SKM-1 treated with dmso at 0.1 percent for 144 hours (cell line): ENCODE measurements around the gene CYYR1.

Source experiments
- DNase-seq: peaks from one replicate; lab custom pipeline; 2025; ENCODE audit not compliant: unreplicated experiment; lab: John Stamatoyannopoulos, UW

CYYR1 gene

GRCh38 chr21:26572702-26573381 lies at the start of gene CYYR1:
Gene CYYR1 (minus strand): TSS chr21:26573286. CDS start chr21:26572940, 346 bp downstream.
- no peak for DNase-seq

GRCh38 chr21:26617176-26617575 lies 44.1 kb upstream of the CYYR1 start:
- DNase-seq, result no peak

- DNase-seq, result no peak
Observed at GRCh38 chr21:26614251-26614650, 41.2 kb upstream of the CYYR1 start.

- DNase-seq, result no peak
Observed at GRCh38 chr21:26599261-26599660, 26.2 kb upstream of the CYYR1 start.

- DNase-seq, result no peak
Observed at GRCh38 chr21:26597981-26598380, 24.9 kb upstream of the CYYR1 start.

- no peak for DNase-seq
Observed at GRCh38 chr21:26597031-26597430, 23.9 kb upstream of the CYYR1 start.

GRCh38 chr21:26595971-26596370 lies 22.9 kb upstream of the CYYR1 start:
- DNase-seq, result no peak

- DNase-seq, result no peak
Observed at GRCh38 chr21:26593800-26594199, 20.7 kb upstream of the CYYR1 start.

- no peak for DNase-seq
Observed at GRCh38 chr21:26591543-26591942, 18.5 kb upstream of the CYYR1 start.

- DNase-seq, result no peak
Observed at GRCh38 chr21:26588446-26588845, 15.4 kb upstream of the CYYR1 start.

GRCh38 chr21:26587736-26588201 lies 14.7 kb upstream of the CYYR1 start:
- DNase-seq, result no peak

- no peak for DNase-seq
Observed at GRCh38 chr21:26583769-26584168, 10.7 kb upstream of the CYYR1 start.

GRCh38 chr21:26581818-26582217 lies 8.7 kb upstream of the CYYR1 start:
- no peak for DNase-seq

GRCh38 chr21:26572076-26572701 lies 897 bp downstream of the CYYR1 start:
- DNase-seq, result no peak

- DNase-seq, result no peak
Observed at GRCh38 chr21:26570203-26570602, 2.9 kb downstream of the CYYR1 start.

GRCh38 chr21:26565546-26565945 lies 7.5 kb downstream of the CYYR1 start:
- no peak for DNase-seq

- no peak for DNase-seq
Observed at GRCh38 chr21:26565111-26565510, 8.0 kb downstream of the CYYR1 start.

- DNase-seq, result no peak
Observed at GRCh38 chr21:26563856-26564503, 9.1 kb downstream of the CYYR1 start.

- no peak for DNase-seq
Observed at GRCh38 chr21:26560612-26561011, 12.5 kb downstream of the CYYR1 start.

- no peak for DNase-seq
Observed at GRCh38 chr21:26559099-26559498, 14.0 kb downstream of the CYYR1 start.

- DNase-seq, result no peak
Observed at GRCh38 chr21:26557106-26557505, 16.0 kb downstream of the CYYR1 start.

GRCh38 chr21:26555540-26556146 lies 17.4 kb downstream of the CYYR1 start:
- DNase-seq, result no peak
